Muscle of leg (tissue), 11 donors: ENCODE measurements around the gene BBIP1. TPM values are rescaled to one million over a fixed set of nuclear protein-coding genes. Genes with fewer than 3 reads are reported as not detected.
A peak's percentile ranks its signal among the peaks of the same experiment; 100 is the strongest.

ENCODE experiments used
- DNase-seq: peaks from one replicate; pipeline ENCODE4 v3.0.0; 2013
- H3K27ac ChIP-seq: one replicate; pipeline ENCODE4 v1.5.1; 2013; ENCODE audit warnings: mild to moderate bottlenecking, low read length, control low read depth
- H3K27me3 ChIP-seq: one replicate; pipeline ENCODE4 v1.6.1; 2013; ENCODE audit warnings: low read length; ENCODE audit not compliant: control insufficient read depth, insufficient read depth
- H3K36me3 ChIP-seq: one replicate; pipeline ENCODE4 v1.6.1; 2013; ENCODE audit warnings: low read length; ENCODE audit not compliant: control insufficient read depth, insufficient read depth
- H3K4me1 ChIP-seq: one replicate; pipeline ENCODE4 v1.6.1; 2013; ENCODE audit warnings: low read length; ENCODE audit not compliant: control insufficient read depth, insufficient read depth
- H3K4me3 ChIP-seq: one replicate; pipeline ENCODE4 v1.5.1; 2013; ENCODE audit warnings: low read length, control low read depth
- H3K9me3 ChIP-seq: replicated peaks from 2 replicates; pipeline ENCODE4 v1.6.1; 2013; ENCODE audit warnings: low read depth, low read length; ENCODE audit not compliant: control insufficient read depth
- WGBS: methylation state at CpG from one replicate; pipeline ENCODE4 v1.1.5; 2013; ENCODE audit warnings: missing lambda C conversion rate; ENCODE audit not compliant: insufficient coverage; 5-methylcytosine and 5-hydroxymethylcytosine counted together
- polyA plus RNA-seq, 8 donors: library from polyadenylated mRNA; unstranded; fragments of 120-200 nt; gene quantifications; one replicate each; pipeline versions ENCODE4 v1.2.1 to v1.2.3, GENCODE V29; 2013; ENCODE audit warnings: inconsistent platforms in 1 of 8, low replicate concordance in 1 of 8; ENCODE audit not compliant: insufficient read length in 8 of 8, insufficient read depth in 1 of 8
- total RNA-seq: library from RNA; stranded (reverse); fragments of 120-200 nt; gene quantifications from one replicate; pipeline ENCODE4 v1.2.4, GENCODE V29; 2013

The BBIP1 gene
- total and polyA plus RNA-seq, 9 donors = 22.5 to 29.9 (median 27.4) TPM

- Histone ChIP-seq H3K4me3 (no peak overlapping the region), H3K36me3 (peaks cover 17% of the 10 kb centered on the region), H3K9me3 (no peaks in the 10 kb centered on the region), H3K27me3 (no peaks in the 10 kb centered on the region), H3K4me1 (no peaks in the 10 kb centered on the region), H3K27ac (no peak overlapping the region)
- DNase-seq = no peak
- no CpG with 5 or more reads among the region's 3 CpGs for WGBS
These were observed 26.2 kb downstream of the BBIP1 start for GRCh38 chr10:110892602-110893288.

DNA sequence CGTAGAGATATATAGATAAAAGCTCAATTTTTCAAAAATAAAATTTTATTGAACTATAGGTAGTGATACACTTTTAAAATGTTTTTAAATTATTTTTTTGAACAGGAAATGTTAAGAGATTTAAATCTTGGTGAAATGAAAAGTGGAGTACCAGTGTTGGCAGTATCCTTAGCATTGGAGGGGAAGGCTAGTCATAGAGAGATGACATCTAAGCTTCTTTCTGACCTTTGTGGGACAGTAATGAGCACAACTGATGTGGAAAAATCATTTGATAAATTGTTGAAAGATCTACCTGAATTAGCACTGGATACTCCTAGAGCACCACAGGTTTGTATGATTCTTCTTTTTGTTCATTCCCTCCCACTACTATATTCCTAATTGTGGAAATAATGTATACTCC, 31.4 kb downstream of the BBIP1 start:
- no CpG with 5 or more reads among the region's 1 CpG for WGBS
- Histone ChIP-seq H3K4me3 (no peak overlapping the region), H3K9me3 (no peaks in the 10 kb centered on the region), H3K36me3 (peaks cover 17% of the 10 kb centered on the region), H3K27me3 (no peaks in the 10 kb centered on the region), H3K4me1 (no peaks in the 10 kb centered on the region), H3K27ac (no peak overlapping the region)
- no peak for DNase-seq

DNA sequence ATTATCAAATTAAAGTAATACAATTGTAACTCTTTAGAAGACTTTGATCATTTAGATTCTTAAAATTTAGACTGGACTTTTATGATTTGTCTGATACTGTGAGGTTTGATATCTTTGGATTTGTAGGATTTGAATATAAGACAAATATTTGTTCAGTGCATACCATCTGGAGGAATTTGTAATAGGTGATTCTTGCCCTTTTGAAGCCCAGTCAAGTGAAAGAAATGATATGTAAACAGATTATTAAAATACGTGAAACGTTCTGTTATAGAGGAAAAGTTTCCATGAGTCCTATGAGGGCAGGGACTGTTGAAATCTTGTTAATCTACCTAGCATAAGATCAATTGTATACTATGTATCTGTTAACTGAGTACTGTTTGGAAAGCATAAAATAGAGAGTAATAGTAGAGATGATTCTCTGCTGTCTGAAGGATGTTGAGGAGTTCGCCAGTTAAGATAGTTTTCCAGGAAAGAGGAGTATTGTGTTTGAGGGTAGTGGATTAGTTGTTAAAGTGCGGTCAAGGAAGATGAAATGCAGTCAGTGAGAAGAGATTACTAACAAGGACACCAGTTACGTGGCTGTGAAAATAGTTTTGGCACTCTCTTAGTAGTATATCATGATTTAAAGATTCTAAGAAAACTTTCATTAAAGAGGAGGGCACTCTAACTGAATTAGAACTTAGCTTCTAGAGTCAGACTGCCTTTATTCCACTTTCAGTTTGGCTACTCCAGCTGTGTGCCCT, 32.9 kb downstream of the BBIP1 start:
- H3K27ac ChIP-seq = no peak overlapping the region
- H3K4me1 ChIP-seq = no peaks in the 10 kb centered on the region
- no peaks in the 10 kb centered on the region for H3K27me3 ChIP-seq
- H3K9me3 ChIP-seq = no peaks in the 10 kb centered on the region
- DNase-seq = no peak
- no peak overlapping the region for H3K4me3 ChIP-seq
- peaks cover 18% of the 10 kb centered on the region for H3K36me3 ChIP-seq
- WGBS = 90% methylated on average over 1 of the region's 5 CpGs

DNA sequence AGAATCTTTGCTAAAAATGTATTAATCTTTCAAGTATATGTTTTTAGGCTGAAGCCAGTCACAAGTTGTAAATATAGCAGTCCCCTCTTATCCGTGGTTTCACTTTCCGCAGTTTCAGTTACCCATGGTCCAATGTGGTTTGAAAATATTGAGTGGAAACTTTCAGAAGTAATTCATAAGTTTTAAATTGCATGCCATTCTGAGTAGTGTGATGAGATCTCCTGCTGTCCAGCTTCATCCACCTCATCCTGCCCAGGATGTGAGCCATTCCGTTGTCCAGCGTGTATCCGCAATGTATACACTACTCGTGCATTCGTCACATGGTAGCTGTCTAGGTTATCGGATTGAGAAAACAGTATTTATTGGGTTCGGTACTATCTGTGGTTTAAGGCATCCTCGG, 35.1 kb downstream of the BBIP1 start:
- H3K4me1 ChIP-seq = no peaks in the 10 kb centered on the region
- H3K36me3 ChIP-seq = peaks cover 13% of the 10 kb centered on the region
- H3K27ac ChIP-seq = no peak overlapping the region
- 89% methylated on average over 5 of the region's 10 CpGs for WGBS
- no peaks in the 10 kb centered on the region for H3K9me3 ChIP-seq
- no peaks in the 10 kb centered on the region for H3K27me3 ChIP-seq
- no peak overlapping the region for H3K4me3 ChIP-seq
- DNase-seq = no peak

- Histone ChIP-seq H3K27ac (no peak overlapping the region), H3K4me3 (no peak overlapping the region), H3K9me3 (no peaks in the 10 kb centered on the region), H3K4me1 (no peaks in the 10 kb centered on the region), H3K27me3 (no peaks in the 10 kb centered on the region), H3K36me3 (peaks cover 14% of the 10 kb centered on the region)
- no peak for DNase-seq
- WGBS = no CpG with 5 or more reads among the region's 4 CpGs
These were observed 37.1 kb downstream of the BBIP1 start for GRCh38 chr10:110881905-110882304.

GRCh38 chr10:110881247-110881646, 37.7 kb downstream of the BBIP1 start:
- H3K36me3 ChIP-seq = peaks cover 14% of the 10 kb centered on the region
- WGBS = 96% methylated on average over 7 of the region's 9 CpGs
- no peaks in the 10 kb centered on the region for H3K9me3 ChIP-seq
- H3K4me1 ChIP-seq = no peaks in the 10 kb centered on the region
- no peak for DNase-seq
- no peak overlapping the region for H3K27ac ChIP-seq
- H3K4me3 ChIP-seq = no peak overlapping the region
- H3K27me3 ChIP-seq = no peaks in the 10 kb centered on the region

GRCh38 chr10:110880012-110880411, 39.0 kb downstream of the BBIP1 start:
- Histone ChIP-seq H3K27me3 (no peaks in the 10 kb centered on the region), H3K27ac (no peak overlapping the region), H3K36me3 (peaks cover 13% of the 10 kb centered on the region), H3K4me3 (no peak overlapping the region), H3K4me1 (peaks cover 2% of the 10 kb centered on the region), H3K9me3 (no peaks in the 10 kb centered on the region)
- DNase-seq = no peak
- whole genome bisulfite sequencing = 67% methylated on average over 2 of the region's 3 CpGs

- Histone ChIP-seq H3K27ac (no peak overlapping the region), H3K4me1 (peaks cover 2% of the 10 kb centered on the region), H3K27me3 (no peaks in the 10 kb centered on the region), H3K36me3 (peaks cover 4% of the 10 kb centered on the region), H3K4me3 (no peak overlapping the region), H3K9me3 (no peaks in the 10 kb centered on the region)
- no peak for DNase-seq
- no CpG with 5 or more reads among the region's 1 CpG for WGBS
These were observed 42.2 kb downstream of the BBIP1 start for GRCh38 chr10:110876788-110877187.

DNA sequence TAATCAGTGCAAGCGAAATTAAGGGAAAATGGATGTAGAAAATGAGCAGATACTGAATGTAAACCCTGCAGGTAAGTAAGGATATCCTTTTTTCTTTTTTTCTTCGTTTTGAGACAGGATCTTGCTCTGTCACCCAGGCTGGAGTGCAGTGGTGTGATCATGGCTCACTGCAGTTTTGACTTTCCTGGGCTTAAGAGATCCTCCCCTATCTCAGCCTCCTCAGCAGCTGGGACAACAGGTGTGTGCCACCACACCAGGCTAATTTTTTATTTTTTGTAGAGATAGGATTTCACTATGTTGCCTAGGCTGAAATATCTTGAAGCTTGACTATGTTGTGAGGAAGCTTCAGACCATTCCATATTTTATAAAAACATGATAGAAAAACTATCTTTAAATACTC, 43.0 kb downstream of the BBIP1 start:
- Histone ChIP-seq H3K4me3 (no peak overlapping the region), H3K4me1 (peaks cover 6% of the 10 kb centered on the region), H3K27ac (no peak overlapping the region), H3K36me3 (peaks cover 2% of the 10 kb centered on the region), H3K9me3 (no peaks in the 10 kb centered on the region), H3K27me3 (no peaks in the 10 kb centered on the region)
- no peak for DNase-seq
- 43% methylated on average over 1 of the region's 2 CpGs for WGBS

DNA sequence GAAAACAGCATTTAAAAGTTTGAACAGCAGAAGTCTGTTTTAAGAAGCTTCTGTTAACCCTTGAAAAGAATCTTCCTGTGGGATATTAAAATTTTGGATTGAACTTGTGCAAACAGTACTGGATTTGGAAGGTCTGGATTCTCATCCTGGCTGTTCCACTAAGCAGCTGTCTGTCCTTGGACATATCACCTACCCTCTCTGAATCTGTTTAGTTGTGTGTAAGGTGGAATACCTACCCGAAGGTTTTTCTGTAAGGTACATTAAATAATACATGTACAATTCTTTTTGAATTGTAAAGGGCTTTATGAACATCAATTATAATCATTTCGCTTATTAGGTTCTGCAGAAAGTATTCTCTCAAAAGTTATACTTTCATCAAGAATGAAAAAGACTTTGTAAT, 45.0 kb downstream of the BBIP1 start:
- no peak for DNase-seq
- Histone ChIP-seq H3K36me3 (peaks cover 2% of the 10 kb centered on the region), H3K27ac (peak overlapping the region; percentile 99), H3K27me3 (no peaks in the 10 kb centered on the region), H3K4me1 (peaks cover 12% of the 10 kb centered on the region), H3K4me3 (peak overlapping the region; percentile 82), H3K9me3 (no peaks in the 10 kb centered on the region)
- no CpG with 5 or more reads among the region's 2 CpGs for WGBS
